Activated naive CD4-positive, alpha-beta T cell treated with anti-CD3 and anti-CD28 coated beads for 36 hours (primary cell): ENCODE measurements around the gene CHST15. TPM values are rescaled to one million over a fixed set of nuclear protein-coding genes. Genes with fewer than 3 reads are reported as not detected.

Source experiments
- CTCF ChIA-PET: fragments of 350-600 bp; sonication (Branson Sonifier 250); formaldehyde crosslinking; loops from one replicate; lab custom pipeline; 2021; ENCODE audit warnings: antibody characterized with exemption; lab: Charles Lee
- DNase-seq: peaks from one replicate; pipeline ENCODE4 v3.0.0-alpha.2; 2020
- H3K27ac Mint-ChIP-seq: one replicate; pipeline ENCODE4 v1.8.0; 2021; ENCODE audit warnings: mild to moderate bottlenecking, mixed read lengths
- H3K27me3 Mint-ChIP-seq: one replicate; pipeline ENCODE4 v1.8.0; 2021; ENCODE audit warnings: low read depth, mixed read lengths
- H3K36me3 Mint-ChIP-seq: one replicate; pipeline ENCODE4 v1.8.0; 2021; ENCODE audit warnings: low read depth, mixed read lengths
- H3K4me1 Mint-ChIP-seq: one replicate; pipeline ENCODE4 v1.8.0; 2021; ENCODE audit warnings: low read depth, mixed read lengths
- H3K4me3 Mint-ChIP-seq: one replicate; pipeline ENCODE4 v1.8.0; 2021; ENCODE audit warnings: mild to moderate bottlenecking, moderate library complexity, mixed read lengths
- H3K9me3 Mint-ChIP-seq: one replicate; pipeline ENCODE4 v1.8.0; 2021; ENCODE audit warnings: mixed read lengths
- intact Hi-C: fragments of 100-400 bp; cut with micrococcal nuclease; formaldehyde crosslinking; loops from one replicate; pipeline ENCODE4 v1.15.1; 2023
- total RNA-seq, 2 experiments: library from RNA; stranded (reverse); gene quantifications; one replicate each; pipeline ENCODE4 v1.2.3, GENCODE V29; 2021

The CHST15 gene
- total RNA-seq, 2 experiments from 2014 or later = 0.47 to 0.50 TPM

GRCh38 chr10:123958241-123958640 lies 135.2 kb downstream of the CHST15 start:
- no peak overlapping the region for H3K27ac Mint-ChIP-seq
- no peak for DNase-seq
- H3K9me3 Mint-ChIP-seq = no peaks in the 10 kb centered on the region
- no peak overlapping the region for H3K4me3 Mint-ChIP-seq
- H3K36me3 Mint-ChIP-seq = no peaks in the 10 kb centered on the region
- CTCF ChIA-PET = no interaction called here
- intact Hi-C loops = no loop called here
- H3K27me3 Mint-ChIP-seq = peaks cover 9% of the 10 kb centered on the region
- H3K4me1 Mint-ChIP-seq = no peaks in the 10 kb centered on the region

Other genes starting within 250 kb of the CHST15 start
- not detected for gene CPXM2, start 201.8 kb downstream of the CHST15 start, total RNA-seq